Fibroblast of skin of right biceps (primary cell): ENCODE results near the gene ZNF564.
"Not testable (repeated sequence)": the region's sequence is repeated elsewhere in the genome, so short reads cannot be mapped to it uniquely, and the experiment has no call there.

Experiments used
- DNase-seq: peaks from one replicate; pipeline ENCODE4 v3.0.0-alpha.2; 2013

ZNF564 gene

DNA sequence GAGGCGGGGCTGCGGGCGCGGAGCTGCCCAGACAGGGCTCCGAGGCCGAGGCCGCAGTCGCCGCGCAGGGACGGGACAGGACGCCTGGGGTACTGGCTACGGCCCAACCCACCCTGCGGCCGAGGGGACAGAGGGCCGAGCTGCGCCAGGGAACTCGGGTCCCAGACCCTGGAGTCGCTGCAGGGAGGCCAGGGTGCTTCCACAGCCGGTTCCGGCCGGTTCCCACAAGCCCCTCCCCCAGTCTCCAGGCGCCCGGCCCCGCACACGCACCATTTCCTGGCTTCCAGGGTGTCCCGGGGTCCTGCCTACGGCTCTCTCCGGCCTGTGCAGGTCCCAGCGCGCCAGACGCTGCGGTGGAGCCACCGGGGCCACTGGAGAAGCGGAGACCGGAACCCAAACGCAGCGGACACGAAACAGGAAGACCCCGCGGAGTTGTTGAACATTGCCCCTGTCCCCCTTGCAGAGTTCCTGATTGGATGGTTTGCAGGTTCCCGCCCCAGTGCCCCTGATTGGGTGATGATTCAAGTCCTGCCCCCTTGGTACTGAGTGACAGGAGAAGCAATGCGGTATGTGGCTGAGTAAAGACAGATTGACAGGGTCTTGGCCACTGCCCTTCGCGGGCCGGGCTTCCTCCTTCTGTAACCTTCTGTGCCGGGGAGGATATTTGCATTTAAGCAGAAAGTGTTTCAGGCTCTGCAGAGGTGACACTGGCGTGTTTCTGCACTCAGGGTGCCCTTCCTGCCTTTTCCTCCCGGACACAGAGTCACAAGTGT, at the start of gene ZNF564:
TSS of gene ZNF564 (minus strand) at position 423 of the 773 bp plus-strand sequence. CDS start at position 273, 150 bp downstream.
- peak; percentile 99 for DNase-seq

DNA sequence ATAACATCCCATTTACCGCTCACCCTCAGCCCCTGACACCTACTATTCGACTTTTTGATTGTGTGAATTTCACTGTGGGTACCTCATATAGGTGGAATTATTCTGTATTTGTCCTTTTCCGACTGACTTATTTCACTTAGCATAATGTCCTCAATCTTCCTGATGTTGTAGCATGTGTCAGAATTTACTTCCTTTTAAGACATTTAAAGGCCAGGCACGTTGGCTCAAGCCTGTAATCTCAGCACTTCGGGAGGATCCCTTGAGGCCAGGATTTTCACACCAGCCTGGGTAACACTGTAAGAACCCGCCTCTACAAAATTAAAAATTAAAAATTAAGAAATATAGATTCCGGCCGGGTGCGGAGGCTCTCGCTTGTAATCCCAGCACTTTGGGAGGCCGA, 46.3 kb upstream of the ZNF564 start:
- no peak for DNase-seq

DNA sequence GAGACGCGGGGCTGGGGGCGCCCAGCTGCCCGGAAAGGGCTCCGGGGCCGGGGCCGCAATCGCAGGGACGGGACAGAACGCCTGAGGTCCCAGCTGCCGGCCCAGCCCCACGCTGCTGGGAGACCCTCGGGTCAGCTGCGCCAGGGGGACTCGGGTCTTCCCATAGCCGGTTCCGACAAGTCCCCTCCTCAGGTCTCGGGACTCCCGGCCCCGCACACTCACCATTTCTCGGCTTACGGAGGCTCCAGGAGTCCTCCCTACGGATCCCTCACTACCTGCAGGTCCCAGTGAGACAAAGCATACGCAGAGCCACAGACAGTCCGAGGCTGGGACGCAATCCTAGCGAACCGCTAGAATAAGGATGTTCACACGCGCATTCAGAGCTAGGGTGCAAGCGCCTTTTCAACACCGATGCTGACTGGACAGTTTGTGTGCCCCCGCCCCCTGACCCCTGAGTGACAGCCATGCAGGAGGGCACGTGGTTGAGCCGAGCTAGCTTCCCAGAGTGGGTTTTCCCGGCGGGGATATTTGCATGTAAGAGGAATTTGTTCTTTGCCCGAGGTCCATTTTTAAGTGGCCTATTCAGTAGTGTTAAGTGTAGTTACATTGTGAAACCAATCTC, 45.8 kb upstream of the ZNF564 start:
- no peak for DNase-seq

- no peak for DNase-seq
Measured at GRCh38 chr19:12596485-12596884, 45.2 kb upstream of the ZNF564 start.

DNA sequence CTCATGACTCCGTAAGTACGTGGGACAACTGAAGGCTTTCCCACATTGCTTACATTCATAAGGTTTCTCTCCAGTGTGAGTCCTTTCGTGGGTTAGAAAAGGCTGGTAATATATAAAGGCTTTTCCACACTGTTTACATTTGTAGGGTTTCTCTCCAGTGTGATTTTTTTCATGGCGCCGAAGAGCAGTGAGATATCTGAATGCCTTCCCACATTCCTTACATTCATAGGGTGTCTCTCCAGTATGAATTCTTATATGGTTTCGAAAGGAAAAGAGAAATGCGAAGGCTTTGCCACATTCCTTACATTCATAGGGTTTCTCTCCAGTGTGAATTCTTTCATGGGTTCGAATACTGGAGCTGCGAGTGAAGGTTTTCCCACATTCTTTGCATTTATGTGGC, 29.8 kb upstream of the ZNF564 start:
- peak; percentile 7 for DNase-seq

- DNase-seq: peak; percentile 78
Measured at GRCh38 chr19:12580180-12580694, 29.0 kb upstream of the ZNF564 start.

- DNase-seq: no peak
Measured at GRCh38 chr19:12578641-12579040, 27.4 kb upstream of the ZNF564 start.

DNA sequence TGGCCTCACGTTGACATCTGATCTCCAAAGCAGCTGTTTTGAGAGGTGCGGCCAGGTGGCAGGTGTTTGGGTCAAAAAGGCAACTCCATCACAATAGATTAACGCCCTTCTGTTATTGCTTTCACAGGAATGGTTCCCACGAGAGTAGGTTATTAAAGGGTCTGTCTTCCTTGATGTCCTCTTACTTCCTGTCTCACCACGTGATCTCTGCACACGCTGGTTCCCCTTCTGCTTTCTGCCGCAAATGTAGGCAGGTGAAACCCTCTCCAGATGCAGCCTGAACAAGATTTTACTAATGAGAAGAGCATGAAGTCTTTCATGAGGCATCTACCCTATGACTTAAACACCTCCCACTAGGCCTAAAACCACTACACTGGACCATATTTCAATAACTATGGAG, 22.8 kb upstream of the ZNF564 start:
- DNase-seq: no peak

- DNase-seq: no peak
Measured at GRCh38 chr19:12567951-12568350, 16.7 kb upstream of the ZNF564 start.

GRCh38 chr19:12566380-12566779, 15.1 kb upstream of the ZNF564 start:
- DNase-seq: not testable (repeated sequence)

DNA sequence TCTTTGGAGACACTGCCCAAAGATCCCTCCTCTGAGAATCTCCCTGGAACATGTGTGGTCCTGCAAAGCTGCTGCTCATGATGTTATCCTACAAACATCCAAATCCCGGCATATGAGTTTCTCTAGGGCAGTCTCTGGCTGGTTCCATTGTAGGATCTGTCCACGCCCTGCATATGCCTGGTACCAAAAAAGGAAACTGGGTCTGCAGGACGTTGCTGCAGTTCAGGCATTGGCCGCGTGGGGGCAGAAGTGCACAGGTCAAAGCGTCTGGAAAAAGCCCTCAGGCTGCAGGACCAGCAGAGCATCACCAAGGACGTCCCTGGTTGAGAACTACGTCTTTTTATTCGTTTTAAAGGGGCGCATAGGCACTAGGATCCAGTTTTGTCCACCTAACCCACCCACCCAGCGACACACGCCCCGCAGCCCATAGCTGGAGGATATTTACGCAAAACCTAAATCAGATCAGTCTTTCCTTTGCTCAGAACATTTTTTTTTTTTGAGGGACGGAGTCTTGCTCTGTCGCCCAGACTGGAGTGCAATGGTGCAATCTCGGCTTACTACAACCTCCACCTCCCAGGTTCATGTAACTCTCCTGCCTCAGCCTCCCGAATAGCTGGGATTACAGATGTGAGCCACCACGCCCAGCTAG, 12.9 kb upstream of the ZNF564 start:
- DNase-seq: peak; percentile 79

DNA sequence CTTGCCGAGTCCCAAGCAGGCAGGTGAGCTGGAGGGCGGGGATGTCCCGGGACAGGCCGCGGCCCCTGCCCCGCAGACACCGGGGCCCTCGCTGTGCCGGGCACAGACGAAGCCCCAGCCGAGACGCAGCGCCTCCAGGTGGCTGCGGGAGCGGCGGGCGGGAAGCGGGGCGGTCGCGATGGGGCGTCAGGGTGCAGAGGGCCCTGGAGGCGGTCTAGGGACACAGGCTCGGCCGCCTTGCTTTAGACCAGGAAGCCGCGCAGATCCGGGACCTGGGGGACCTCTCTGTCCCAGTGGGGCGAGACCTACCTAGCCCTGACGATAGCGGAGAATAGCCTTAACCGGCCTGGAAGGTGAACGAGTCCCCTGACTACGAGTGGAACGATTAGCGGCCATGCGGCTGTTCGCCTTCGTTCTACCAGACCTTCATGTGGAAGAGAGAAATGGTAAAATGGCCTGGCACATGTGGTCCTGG, 4.2 kb upstream of the ZNF564 start:
- DNase-seq: no peak

- DNase-seq: no peak
Measured at GRCh38 chr19:12546903-12547302, 4.4 kb downstream of the ZNF564 start.

GRCh38 chr19:12546068-12546467, 5.2 kb downstream of the ZNF564 start:
- no peak for DNase-seq

DNA sequence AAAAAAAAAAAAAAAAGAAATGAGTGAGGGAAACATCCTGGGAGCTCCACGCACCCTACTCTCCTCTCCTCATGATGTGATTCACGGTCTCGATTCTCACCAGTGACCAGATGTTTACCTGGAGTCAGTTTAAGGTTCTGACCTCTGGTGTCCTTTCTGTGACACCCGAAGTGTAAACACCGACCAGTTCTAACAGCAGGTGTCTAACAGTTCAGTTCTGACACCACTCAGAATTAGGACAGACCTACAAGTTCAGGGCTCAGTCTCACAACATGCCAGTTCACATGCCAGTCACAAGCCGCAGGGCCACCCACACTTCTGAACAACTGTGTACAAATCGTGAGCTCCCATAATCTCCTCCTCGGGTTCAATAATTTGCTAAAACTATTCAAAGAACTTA, 6.0 kb downstream of the ZNF564 start:
- DNase-seq: no peak

- DNase-seq: no peak
Measured at GRCh38 chr19:12544401-12544876, 6.8 kb downstream of the ZNF564 start.

DNA sequence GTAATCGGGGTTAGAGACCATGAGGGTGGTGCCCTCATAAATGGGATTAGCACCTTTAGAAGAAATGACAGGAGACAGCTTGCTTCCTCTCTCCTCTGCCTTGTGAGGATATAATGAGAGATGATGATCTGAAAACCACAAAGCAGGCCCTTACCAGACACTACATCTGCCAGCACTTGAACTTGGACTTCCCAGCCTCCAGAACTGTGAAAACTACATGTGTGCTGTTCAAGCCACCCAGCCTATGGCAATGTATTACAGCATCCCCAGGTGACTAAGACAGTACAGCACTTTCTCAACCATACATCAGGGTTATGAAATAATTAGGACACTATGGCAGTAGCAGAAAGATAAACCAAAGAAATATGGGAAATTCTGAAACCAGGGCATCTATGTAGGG, 7.4 kb downstream of the ZNF564 start:
- no peak for DNase-seq

GRCh38 chr19:12527034-12527836, 24.0 kb downstream of the ZNF564 start:
- DNase-seq: peak; percentile 42

GRCh38 chr19:12526542-12526941, 24.7 kb downstream of the ZNF564 start:
- DNase-seq: no peak

DNA sequence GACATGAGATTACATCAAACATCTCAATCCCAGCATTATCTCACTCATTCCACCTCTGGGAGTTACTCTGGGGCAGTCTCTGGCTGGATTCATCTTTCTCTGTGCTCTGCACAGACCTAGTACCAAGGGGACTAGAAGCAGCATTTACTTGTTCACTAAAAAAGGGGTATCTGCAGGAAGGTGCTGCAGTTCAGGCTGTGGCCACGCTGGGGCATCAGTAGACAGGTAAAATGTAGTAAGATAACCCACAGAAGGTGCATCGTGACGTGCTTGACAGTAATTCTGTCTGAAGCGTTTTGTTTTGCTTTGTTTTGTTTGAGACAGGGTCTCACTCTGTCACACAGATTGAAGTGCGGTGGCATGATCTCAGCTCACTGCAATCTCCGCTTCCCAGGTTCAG, 29.3 kb downstream of the ZNF564 start:
- no peak for DNase-seq

DNA sequence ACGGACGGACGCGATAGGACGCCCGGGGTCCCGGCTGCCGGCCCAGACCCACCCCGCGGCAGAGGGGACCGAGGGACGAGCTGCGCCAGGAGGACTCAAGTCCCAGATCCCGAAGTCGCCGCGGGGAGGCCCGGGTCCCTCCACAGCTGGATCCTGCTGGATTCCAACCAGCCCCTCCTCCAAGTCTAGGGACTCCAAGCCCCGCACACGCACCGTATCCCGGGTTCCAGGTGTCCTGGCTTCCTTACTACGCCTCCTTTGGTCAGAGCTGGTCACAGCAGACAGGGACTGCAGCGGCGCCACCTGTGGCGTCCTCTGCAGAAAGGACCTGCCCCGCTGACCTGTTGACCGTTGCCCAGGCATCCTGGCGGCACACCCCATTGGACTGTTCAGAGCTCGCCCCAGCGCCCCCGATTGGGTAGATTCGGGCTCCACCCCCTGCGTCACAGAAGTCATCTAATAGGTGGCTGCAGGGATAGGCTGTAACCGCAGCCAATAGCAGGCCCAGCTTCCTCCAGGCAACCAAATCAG, 37.7 kb downstream of the ZNF564 start:
- DNase-seq: no peak

DNA sequence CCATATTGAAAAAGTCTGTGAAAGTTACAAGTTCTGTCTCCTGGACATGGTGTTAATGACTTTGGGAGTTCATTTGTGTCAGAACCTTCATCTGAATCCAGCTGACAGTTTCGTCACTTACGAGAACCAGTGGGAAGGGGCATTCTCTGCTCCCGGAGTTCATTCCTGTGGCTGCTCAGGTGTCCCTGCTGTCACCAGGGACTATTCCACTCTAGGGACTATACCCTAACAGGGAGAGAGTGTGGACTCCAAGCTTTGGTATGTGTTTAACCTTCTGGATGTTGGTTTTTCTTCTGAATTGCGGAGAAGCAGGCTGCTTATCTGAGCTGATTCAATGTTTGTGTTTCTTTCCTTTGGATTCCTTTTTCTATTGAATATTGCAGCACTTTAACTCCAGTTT, 54.2 kb downstream of the ZNF564 start:
- DNase-seq: no peak
